IMR-90 (cell line): Measurements from ENCODE around the gene CERS1. TPM values are rescaled to one million over a fixed set of nuclear protein-coding genes. Genes with fewer than 3 reads are reported as not detected.

Experiments used
- ATAC-seq: fragments of 200-7000 bp; cut with Tn5 transposase; 2 replicates; pipeline ENCODE4 v1.9.1; 2020; ENCODE audit warnings: low read depth, mild to moderate bottlenecking, moderate library complexity
- BruUV-seq: library from RNA; stranded (reverse); fragments of 400-500 nt; replicated peaks from 2 replicates; lab custom pipeline; 2021; lab: Mats Ljungman, UMichigan
- CTCF ChIA-PET: fragments of 300-600 bp; formaldehyde crosslinking; extraction: SDS; loops from one replicate; lab custom pipeline; 2021; ENCODE audit warnings: antibody characterized with exemption; lab: Yijun Ruan, JAX
- POLR2A ChIA-PET: fragments of 300-600 bp; sonication (Branson Sonifier 250); formaldehyde crosslinking; loops from one replicate; lab custom pipeline; 2022; ENCODE audit warnings: antibody characterized with exemption; ENCODE audit not compliant: unreplicated experiment; lab: Charles Lee
- DNase-seq: peaks from one replicate; pipeline ENCODE4 v3.0.0; 2013
- H2AFZ ChIP-seq: replicated peaks from 2 replicates; pipeline ENCODE3; 2013; ENCODE audit warnings: low read length, mild to moderate bottlenecking; ENCODE audit not compliant: poor library complexity
- H2AK5ac ChIP-seq: 2 replicates; pipeline ENCODE4 v1.6.1; 2013; ENCODE audit warnings: low read depth, low read length, inconsistent platforms
- H2AK9ac ChIP-seq: replicated peaks from 2 replicates; pipeline ENCODE3; 2013; ENCODE audit warnings: mild to moderate bottlenecking, low read depth, low read length, moderate library complexity; ENCODE audit not compliant: poor library complexity
- H2BK120ac ChIP-seq: 2 replicates; pipeline ENCODE4 v1.6.1; 2013; ENCODE audit warnings: low read depth, low read length, inconsistent platforms
- H2BK15ac ChIP-seq: 3 replicates; pipeline ENCODE4 v1.6.1; 2013; ENCODE audit warnings: low read depth, low read length, inconsistent platforms
- H2BK20ac ChIP-seq: 2 replicates; pipeline ENCODE4 v1.6.1; 2013; ENCODE audit warnings: low read depth, mild to moderate bottlenecking, inconsistent platforms, low read length, moderate library complexity
- H2BK5ac ChIP-seq: 2 replicates; pipeline ENCODE4 v1.6.1; 2013; ENCODE audit warnings: mild to moderate bottlenecking, low read depth, low read length, inconsistent platforms; ENCODE audit not compliant: poor library complexity, severe bottlenecking
- H3K14ac ChIP-seq: replicated peaks from 2 replicates; pipeline ENCODE4 v1.6.1; 2013; ENCODE audit warnings: low read depth, low read length, inconsistent platforms
- H3K18ac ChIP-seq: 2 replicates; pipeline ENCODE4 v1.6.1; 2013; ENCODE audit warnings: low read depth, low read length, control low read depth
- H3K23ac ChIP-seq: 2 replicates; pipeline ENCODE4 v1.6.1; 2013; ENCODE audit warnings: low read depth, low read length, inconsistent platforms
- H3K27ac ChIP-seq: 2 replicates; pipeline ENCODE4 v1.5.1; 2013; ENCODE audit warnings: mild to moderate bottlenecking, control low read depth, low read length; ENCODE audit not compliant: insufficient read depth
- H3K27me3 ChIP-seq: 2 replicates; pipeline ENCODE4 v1.6.1; 2013; ENCODE audit warnings: low read length; ENCODE audit not compliant: control insufficient read depth, insufficient read depth
- H3K36me3 ChIP-seq: 2 replicates; pipeline ENCODE4 v1.6.1; 2013; ENCODE audit warnings: low read length, mixed read lengths; ENCODE audit not compliant: control insufficient read depth, insufficient read depth
- H3K4ac ChIP-seq: 2 replicates; pipeline ENCODE4 v1.6.1; 2013; ENCODE audit warnings: low read depth, low read length, inconsistent platforms
- H3K4me1 ChIP-seq: 2 replicates; pipeline ENCODE4 v1.6.1; 2013; ENCODE audit warnings: low read length, mixed read lengths; ENCODE audit not compliant: control insufficient read depth, insufficient read depth
- H3K4me2 ChIP-seq: 2 replicates; pipeline ENCODE4 v1.6.1; 2013; ENCODE audit warnings: low read depth, mild to moderate bottlenecking, control low read depth, low read length, moderate library complexity
- H3K4me3 ChIP-seq: 2 replicates; pipeline ENCODE4 v1.5.1; 2013; ENCODE audit warnings: low read depth, mild to moderate bottlenecking, control low read depth, low read length, moderate library complexity; ENCODE audit not compliant: insufficient read depth
- H3K56ac ChIP-seq: 2 replicates; pipeline ENCODE4 v1.6.1; 2013; ENCODE audit warnings: low read length, inconsistent platforms; ENCODE audit not compliant: insufficient read depth; ENCODE audit errors: extremely low read depth
- H3K79me1 ChIP-seq, 2 experiments: 2 replicates each; pipeline ENCODE4 v1.6.1; 2013; ENCODE audit warnings: low read length in 2 of 2, inconsistent platforms in 1 of 2, low read depth in 1 of 2
- H3K9ac ChIP-seq: 2 replicates; pipeline ENCODE4 v1.6.1; 2013; ENCODE audit warnings: low read depth, low read length, control low read depth
- H3K9me1 ChIP-seq: 2 replicates; pipeline ENCODE4 v1.6.1; 2013; ENCODE audit warnings: low read length, inconsistent platforms; ENCODE audit not compliant: insufficient read depth
- H3K9me3 ChIP-seq: 2 replicates; pipeline ENCODE4 v1.6.1; 2013; ENCODE audit warnings: low read length; ENCODE audit not compliant: control insufficient read depth, insufficient read depth
- H4K20me1 ChIP-seq: 2 replicates; pipeline ENCODE4 v1.6.1; 2013; ENCODE audit warnings: low read length, inconsistent platforms; ENCODE audit not compliant: insufficient read depth
- H4K5ac ChIP-seq: 2 replicates; pipeline ENCODE4 v1.6.1; 2013; ENCODE audit warnings: mild to moderate bottlenecking, low read depth, low read length, control low read depth
- H4K8ac ChIP-seq, 2 experiments: 2 replicates each; pipeline ENCODE4 v1.6.1; 2013; ENCODE audit warnings: low read depth in 2 of 2, low read length in 2 of 2, control low read depth in 1 of 2, inconsistent platforms in 1 of 2
- H4K91ac ChIP-seq: 2 replicates; pipeline ENCODE4 v1.6.1; 2013; ENCODE audit warnings: low read depth, low read length, inconsistent platforms; ENCODE audit not compliant: insufficient read depth
- BHLHE40 ChIP-seq: fragments of 150-350 bp; IDR thresholded peaks from 2 replicates; pipeline ENCODE4 v1.6.1; 2016; ENCODE audit warnings: mild to moderate bottlenecking, low read depth, low read length
- CEBPB ChIP-seq: IDR thresholded peaks from 2 replicates; pipeline ENCODE4 v1.6.1; 2012; ENCODE audit warnings: low read depth, low read length, improper control_type of control experiment
- CHD1 ChIP-seq: IDR thresholded peaks from 2 replicates; pipeline ENCODE4 v1.6.1; 2012; ENCODE audit warnings: low read depth, low read length, improper control_type of control experiment
- CTCF ChIP-seq: conservative IDR thresholded peaks from 2 replicates; pipeline ENCODE4 v1.5.1; 2012; ENCODE audit warnings: mild to moderate bottlenecking, low read depth, low read length, improper control_type of control experiment
- ELK1 ChIP-seq: fragments of 150-350 bp; IDR thresholded peaks from 2 replicates; pipeline ENCODE4 v1.6.1; 2016; ENCODE audit warnings: low read depth, mild to moderate bottlenecking, low read length, moderate library complexity, borderline replicate concordance
- FOS ChIP-seq: fragments of 150-350 bp; IDR thresholded peaks from 2 replicates; pipeline ENCODE4 v1.6.1; 2016; ENCODE audit warnings: low read depth, low read length
- MAFK ChIP-seq: IDR thresholded peaks from 2 replicates; pipeline ENCODE4 v1.6.1; 2012; ENCODE audit warnings: low read depth, low read length, improper control_type of control experiment
- MAZ ChIP-seq: IDR thresholded peaks from 2 replicates; pipeline ENCODE4 v1.6.1; 2012; ENCODE audit warnings: low read depth, mild to moderate bottlenecking, low read length, improper control_type of control experiment, moderate library complexity, borderline replicate concordance
- MXI1 ChIP-seq: IDR thresholded peaks from 2 replicates; pipeline ENCODE4 v1.6.1; 2012; ENCODE audit warnings: low read depth, mild to moderate bottlenecking, low read length, moderate library complexity, borderline replicate concordance
- NFE2L2 ChIP-seq: fragments of 150-350 bp; IDR thresholded peaks from 2 replicates; pipeline ENCODE4 v1.6.1; 2016; ENCODE audit warnings: low read depth, mild to moderate bottlenecking, low read length
- POLR2A ChIP-seq: IDR thresholded peaks from 2 replicates; pipeline ENCODE4 v1.6.1; 2012; ENCODE audit warnings: mild to moderate bottlenecking, low read depth, low read length
- RAD21 ChIP-seq: IDR thresholded peaks from 2 replicates; pipeline ENCODE4 v1.6.1; 2012; ENCODE audit warnings: low read length, improper control_type of control experiment
- RCOR1 ChIP-seq: IDR thresholded peaks from 2 replicates; pipeline ENCODE4 v1.6.1; 2012; ENCODE audit warnings: mild to moderate bottlenecking, low read length, improper control_type of control experiment; ENCODE audit not compliant: insufficient replicate concordance
- RFX5 ChIP-seq: IDR thresholded peaks from 2 replicates; pipeline ENCODE4 v1.8.0; 2012; ENCODE audit warnings: low read depth, mild to moderate bottlenecking, low read length, moderate library complexity
- SMC3 ChIP-seq: fragments of 150-350 bp; IDR thresholded peaks from 2 replicates; pipeline ENCODE4 v1.6.1; 2016; ENCODE audit warnings: low read depth, mild to moderate bottlenecking, antibody characterized with exemption, low read length, moderate library complexity
- USF2 ChIP-seq: fragments of 150-350 bp; IDR thresholded peaks from 2 replicates; pipeline ENCODE4 v1.6.1; 2017; ENCODE audit warnings: mild to moderate bottlenecking, antibody characterized with exemption, low read length, low read depth
- WGBS, 2 experiments: methylation state at CpG; one replicate each; pipeline versions ENCODE4 v1.1.5 to v1.1.7; 2013; ENCODE audit warnings: missing lambda C conversion rate in 2 of 2; ENCODE audit not compliant: insufficient read length in 1 of 2; ENCODE audit errors: extremely low coverage in 2 of 2; 5-methylcytosine and 5-hydroxymethylcytosine counted together
- dilution Hi-C: fragments of 300-500 bp; cut with HindIII; formaldehyde crosslinking; loops from one replicate; pipeline ENCODE4 v1.14.3; 2018; ENCODE audit warnings: low sequenced_read_pairs; ENCODE audit not compliant: unreplicated experiment
- in situ Hi-C: fragments of 300-500 bp; cut with MboI; formaldehyde crosslinking; loops from 3 replicates; pipeline ENCODE4 v1.14.3; 2019; ENCODE audit warnings: low sequenced_read_pairs, inconsistent platforms, mixed read lengths
- intact Hi-C: fragments of 100-400 bp; cut with micrococcal nuclease; formaldehyde crosslinking; loops from 2 replicates; pipeline ENCODE4 v1.10.0; 2022
- polyA plus RNA-seq, 3 experiments: library from polyadenylated mRNA; depleted of rRNA; stranded (reverse); fragments of >200 nt; gene quantifications; 2 replicates each; pipeline ENCODE4 v1.2.3, GENCODE V29; 2012; ENCODE audit warnings: low replicate concordance in 1 of 3
- total RNA-seq: library from RNA; depleted of rRNA; stranded (reverse); fragments of >200 nt; gene quantifications from 2 replicates; pipeline ENCODE4 v1.2.3, GENCODE V29; 2012

Gene CERS1
- total and polyA plus RNA-seq, 2 of the 4 experiments (the other 2 are of a cell fraction), result 0.90 to 4.3 TPM

GRCh38 chr19:18830488-18830887 lies 65.5 kb downstream of the CERS1 start:
- dilution Hi-C loops, result no loop called here
- H3K4ac ChIP-seq, result no peak overlapping the region
- no peak overlapping the region for H3K9ac ChIP-seq
- intact Hi-C loops, result loop anchor here (5.0 kb wide), 1 partner anchor 243 kb away; the partner anchor contains the start of gene REX1BD
- peaks cover 0 to 32% of the 10 kb centered on the region in 2 experiments; a peak in 2 of 4 replicates for H3K79me1 ChIP-seq
- TF ChIP-seq RFX5 (no peak), SMC3 (no peak), RCOR1 (no peak), CEBPB (no peak), USF2 (no peak), POLR2A (no peak), BHLHE40 (no peak), MAZ (no peak), RAD21 (no peak), ELK1 (no peak), FOS (no peak), CHD1 (no peak), CTCF (no peak), MXI1 (no peak), NFE2L2 (no peak), MAFK (no peak)
- H3K14ac ChIP-seq, result no peak overlapping the region
- no peak overlapping the region for H2BK5ac ChIP-seq
- H3K36me3 ChIP-seq, result peaks cover 4% of the 10 kb centered on the region
- H4K8ac ChIP-seq, result no peak overlapping the region
- no peak overlapping the region for H2AK5ac ChIP-seq
- no peaks in the 10 kb centered on the region for H3K27me3 ChIP-seq
- H3K4me2 ChIP-seq, result no peak overlapping the region
- H4K20me1 ChIP-seq, result peaks cover 36% of the 10 kb centered on the region
- no peak overlapping the region for H4K91ac ChIP-seq
- H2AK9ac ChIP-seq, result no peak overlapping the region
- in situ Hi-C loops, result no loop called here
- CTCF ChIA-PET, result no interaction called here
- H3K9me1 ChIP-seq, result peaks cover 7% of the 10 kb centered on the region; the same call in 1 of the 2 replicates
- no CpG with 5 or more reads among the region's 2 CpGs for WGBS, 2 experiments
- H2BK20ac ChIP-seq, result no peak overlapping the region
- no peak overlapping the region for H3K56ac ChIP-seq
- H3K23ac ChIP-seq, result no peak overlapping the region
- no peak for ATAC-seq
- H3K4me3 ChIP-seq, result no peak overlapping the region
- no peak overlapping the region for H3K18ac ChIP-seq
- no peak overlapping the region for H2AFZ ChIP-seq
- H4K5ac ChIP-seq, result no peak overlapping the region
- H3K4me1 ChIP-seq, result peaks cover 10% of the 10 kb centered on the region
- no peak overlapping the region for H2BK15ac ChIP-seq
- H3K9me3 ChIP-seq, result peaks cover 9% of the 10 kb centered on the region
- H2BK120ac ChIP-seq, result no peak overlapping the region
- no peak overlapping the region for H3K27ac ChIP-seq
- BruUV-seq, result no TSS peak
- no peak for DNase-seq
- POLR2A ChIA-PET, result no interaction called here
